DND-41 (cell line): ENCODE results near the gene ACLY.

Source experiments
- ATAC-seq: fragments of 200-7000 bp; cut with Tn5 transposase; 3 replicates; pipeline ENCODE4 v1.9.1; 2021; ENCODE audit warnings: low read depth; ENCODE audit not compliant: insufficient read depth
- DNase-seq: peaks from one replicate; pipeline ENCODE4 v3.0.0-alpha.2; 2020
- H2AFZ ChIP-seq: 2 replicates; pipeline ENCODE4 v1.6.0; 2012; ENCODE audit warnings: low read depth, low read length
- H3K27ac ChIP-seq: 2 replicates; pipeline ENCODE4 v1.5.1; 2012; ENCODE audit warnings: low read length, inconsistent platforms
- H3K27me3 ChIP-seq: fragments of 200-600 bp; sonication (generic); 2 replicates; pipeline ENCODE4 v1.6.0; 2012; ENCODE audit warnings: low read length, mild to moderate bottlenecking, inconsistent platforms; ENCODE audit not compliant: insufficient read depth, poor library complexity
- H3K36me3 ChIP-seq: 2 replicates; pipeline ENCODE4 v1.5.1; 2012; ENCODE audit warnings: low read length, inconsistent platforms; ENCODE audit not compliant: insufficient read depth
- H3K4me1 ChIP-seq: 2 replicates; pipeline ENCODE4 v1.5.1; 2012; ENCODE audit warnings: mild to moderate bottlenecking, low read length; ENCODE audit not compliant: insufficient read depth
- H3K4me2 ChIP-seq: 2 replicates; pipeline ENCODE4 v1.6.0; 2012; ENCODE audit warnings: mild to moderate bottlenecking, moderate library complexity, low read length, inconsistent platforms; ENCODE audit not compliant: insufficient read depth
- H3K4me3 ChIP-seq, 2 experiments: fragments of 200-600 bp in 1 of 2; shearing (Covaris generic) in 1 of 2; 2 replicates each; pipeline ENCODE4 v1.5.1; 2012 to 2016; ENCODE audit warnings: inconsistent platforms in 2 of 2, low read length in 2 of 2, mild to moderate bottlenecking in 2 of 2, low read depth in 1 of 2, moderate library complexity in 1 of 2
- H3K79me2 ChIP-seq: 2 replicates; pipeline ENCODE4 v1.6.0; 2012; ENCODE audit warnings: low read length, inconsistent platforms; ENCODE audit not compliant: insufficient read depth
- H3K9ac ChIP-seq: 2 replicates; pipeline ENCODE4 v1.6.0; 2012; ENCODE audit warnings: low read depth, mild to moderate bottlenecking, inconsistent platforms, low read length, moderate library complexity
- H3K9me3 ChIP-seq: 2 replicates; pipeline ENCODE4 v1.5.1; 2012; ENCODE audit warnings: low read length, moderate library complexity, mild to moderate bottlenecking, inconsistent platforms; ENCODE audit not compliant: insufficient read depth, severe bottlenecking
- H4K20me1 ChIP-seq: 2 replicates; pipeline ENCODE4 v1.6.0; 2012; ENCODE audit warnings: low read length; ENCODE audit not compliant: insufficient read depth
- EZH2 ChIP-seq: IDR thresholded peaks from 3 replicates; pipeline ENCODE4 v1.6.1; 2012; ENCODE audit warnings: borderline replicate concordance, low read depth, mild to moderate bottlenecking, moderate library complexity, low read length, inconsistent platforms; ENCODE audit not compliant: severe bottlenecking
- TF ChIP-seq, protein P1 (sequence below): IDR thresholded peaks from 2 replicates; pipeline ENCODE4 v1.5.1; 2012; ENCODE audit warnings: borderline replicate concordance, low read length, moderate library complexity, mild to moderate bottlenecking; ENCODE audit not compliant: poor library complexity, severe bottlenecking; ENCODE audit errors: extremely low read depth

Gene ACLY

DNA sequence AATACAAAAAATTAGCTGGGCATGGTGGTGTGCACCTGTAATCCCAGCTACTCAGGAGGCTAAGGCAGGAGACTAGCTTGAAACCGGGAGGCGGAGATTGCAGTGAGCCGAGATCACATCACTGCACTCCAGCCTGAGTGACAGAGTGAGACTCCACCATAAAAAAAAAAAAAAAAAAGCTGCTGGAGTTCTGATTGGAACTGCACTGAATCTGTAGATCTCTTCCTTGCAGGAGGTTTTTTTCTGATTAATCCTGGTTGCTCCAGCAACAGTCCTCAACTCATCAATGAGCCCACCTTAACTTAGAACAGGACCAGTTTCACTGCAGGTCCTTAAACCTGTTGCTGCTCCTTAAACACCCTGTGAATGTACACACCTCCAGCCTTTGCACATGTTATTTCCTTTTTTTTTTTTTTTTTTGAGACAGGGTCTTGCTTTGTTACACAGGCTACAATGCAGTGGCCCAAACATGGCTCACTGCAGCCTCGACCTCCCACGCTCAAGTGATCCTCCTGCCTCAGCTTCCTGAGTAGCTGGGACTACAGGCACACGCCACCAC, 10.0 kb upstream of the ACLY start:
- H3K27ac ChIP-seq, result 0 out of 2 replicates have a peak overlapping the region, but pooled peaks have one; percentile 90
- ATAC-seq, result no peak

DNA sequence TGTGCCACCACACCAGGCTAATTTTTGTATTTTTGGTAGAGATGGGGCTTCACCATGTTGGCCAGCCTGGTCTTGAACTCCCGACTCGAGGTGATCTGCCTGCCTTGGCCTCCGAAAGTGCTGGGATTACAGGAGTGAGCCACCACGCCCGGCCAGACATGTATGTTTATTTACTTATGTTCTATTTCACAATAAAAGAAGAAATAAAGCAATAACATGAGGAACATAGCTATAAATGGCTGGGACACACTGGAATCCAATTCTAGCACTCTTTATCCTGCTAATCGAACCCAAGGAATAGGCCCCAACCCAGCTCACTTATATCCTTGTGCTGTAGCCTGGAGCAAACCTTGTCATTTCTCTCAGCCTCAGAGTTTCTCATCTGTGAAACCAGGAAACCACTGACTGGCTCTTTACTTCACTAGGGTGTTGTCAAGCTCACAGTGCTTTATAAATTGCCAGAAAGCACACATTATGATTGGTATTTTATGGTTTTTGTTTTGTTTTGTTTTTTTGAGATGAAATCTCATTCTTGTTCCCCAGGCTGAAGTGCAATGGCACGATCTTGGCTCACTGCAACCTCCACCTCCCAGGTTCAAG, 7.3 kb upstream of the ACLY start:
- TF ChIP-seq EZH2, result no peak
- TF ChIP-seq, protein P1, sequence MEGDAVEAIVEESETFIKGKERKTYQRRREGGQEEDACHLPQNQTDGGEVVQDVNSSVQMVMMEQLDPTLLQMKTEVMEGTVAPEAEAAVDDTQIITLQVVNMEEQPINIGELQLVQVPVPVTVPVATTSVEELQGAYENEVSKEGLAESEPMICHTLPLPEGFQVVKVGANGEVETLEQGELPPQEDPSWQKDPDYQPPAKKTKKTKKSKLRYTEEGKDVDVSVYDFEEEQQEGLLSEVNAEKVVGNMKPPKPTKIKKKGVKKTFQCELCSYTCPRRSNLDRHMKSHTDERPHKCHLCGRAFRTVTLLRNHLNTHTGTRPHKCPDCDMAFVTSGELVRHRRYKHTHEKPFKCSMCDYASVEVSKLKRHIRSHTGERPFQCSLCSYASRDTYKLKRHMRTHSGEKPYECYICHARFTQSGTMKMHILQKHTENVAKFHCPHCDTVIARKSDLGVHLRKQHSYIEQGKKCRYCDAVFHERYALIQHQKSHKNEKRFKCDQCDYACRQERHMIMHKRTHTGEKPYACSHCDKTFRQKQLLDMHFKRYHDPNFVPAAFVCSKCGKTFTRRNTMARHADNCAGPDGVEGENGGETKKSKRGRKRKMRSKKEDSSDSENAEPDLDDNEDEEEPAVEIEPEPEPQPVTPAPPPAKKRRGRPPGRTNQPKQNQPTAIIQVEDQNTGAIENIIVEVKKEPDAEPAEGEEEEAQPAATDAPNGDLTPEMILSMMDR, result no peak

More for the DNA sequence above, 10.0 kb upstream of the ACLY start:
- DNase-seq, result no peak
- peak overlapping the region; percentile 90 for H3K4me2 ChIP-seq
- H3K36me3 ChIP-seq, result no peaks in the 10 kb centered on the region
- no peak overlapping the region for H2AFZ ChIP-seq
- H3K9ac ChIP-seq, result peak overlapping the region; percentile 72; the same call in 1 of the 2 replicates
- H3K4me1 ChIP-seq, result peaks cover 43% of the 10 kb centered on the region
- peak overlapping the region in 1 of 2 experiments; percentile 75; a peak in 2 of 4 replicates for H3K4me3 ChIP-seq
- TF ChIP-seq, protein P1, result no peak
- no peak for TF ChIP-seq EZH2
- H3K27me3 ChIP-seq, result no peaks in the 10 kb centered on the region
- no peaks in the 10 kb centered on the region for H3K9me3 ChIP-seq
- H4K20me1 ChIP-seq, result no peaks in the 10 kb centered on the region
- H3K79me2 ChIP-seq, result peaks cover 16% of the 10 kb centered on the region

DNA sequence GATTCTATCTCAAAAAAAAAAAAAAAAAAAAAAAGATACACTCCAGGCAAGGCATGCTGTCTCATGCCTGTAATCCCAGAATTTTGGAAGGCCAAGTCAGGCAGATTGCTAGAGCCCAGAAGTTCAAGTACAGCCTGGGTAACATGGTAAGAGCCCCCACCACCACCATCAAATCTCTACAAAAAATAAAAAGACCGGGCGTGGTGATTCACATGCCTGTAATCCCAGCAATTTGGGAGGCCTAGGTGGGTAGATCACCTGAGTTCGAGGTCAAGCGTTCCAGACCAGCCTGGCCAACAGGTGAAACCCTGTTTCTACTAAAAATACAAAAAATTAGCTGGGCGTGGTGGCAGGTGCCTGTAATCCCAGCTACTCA, 1.8 kb upstream of the ACLY start:
- H3K4me1 ChIP-seq, result peaks cover 32% of the 10 kb centered on the region
- no peak overlapping the region for H2AFZ ChIP-seq
- TF ChIP-seq EZH2, result no peak
- TF ChIP-seq, protein P1, result no peak
- H3K4me3 ChIP-seq, result no peak overlapping the region
- H3K9ac ChIP-seq, result no peak overlapping the region
- peaks cover 34% of the 10 kb centered on the region for H3K79me2 ChIP-seq
- H3K4me2 ChIP-seq, result no peak overlapping the region
- peaks cover 25% of the 10 kb centered on the region for H4K20me1 ChIP-seq
- DNase-seq (no peak), ATAC-seq (no peak)
- H3K27ac ChIP-seq, result no peak overlapping the region
- H3K27me3 ChIP-seq, result no peaks in the 10 kb centered on the region
- peaks cover 15% of the 10 kb centered on the region for H3K36me3 ChIP-seq
- H3K9me3 ChIP-seq, result no peaks in the 10 kb centered on the region

More for the DNA sequence above, 7.3 kb upstream of the ACLY start:
- Histone ChIP-seq H3K4me3 (no peak overlapping the region), H3K36me3 (no peaks in the 10 kb centered on the region), H2AFZ (no peak overlapping the region), H3K9ac (no peak overlapping the region), H4K20me1 (no peaks in the 10 kb centered on the region), H3K4me1 (peaks cover 21% of the 10 kb centered on the region), H3K9me3 (no peaks in the 10 kb centered on the region), H3K27me3 (no peaks in the 10 kb centered on the region), H3K79me2 (peaks cover 16% of the 10 kb centered on the region), H3K4me2 (no peak overlapping the region), H3K27ac (no peak overlapping the region)
- ATAC-seq (no peak), DNase-seq (no peak)
